NB4 (cell line): ENCODE measurements around the gene PLCH2.

Experiments
- DNase-seq: peaks from one replicate; pipeline ENCODE4 v3.0.0; 2010; ENCODE audit warnings: low read depth
- H3K4me3 ChIP-seq: one replicate; pipeline ENCODE4 v1.5.1; 2011; ENCODE audit warnings: mild to moderate bottlenecking, low read depth, low read length, moderate library complexity
- CTCF ChIP-seq: IDR thresholded peaks from one replicate; pipeline ENCODE4 v1.5.1; 2012; ENCODE audit warnings: low read depth, low read length
- MAX ChIP-seq: IDR thresholded peaks from 2 replicates; pipeline ENCODE4 v1.6.1; 2011; ENCODE audit warnings: low read depth, low read length
- MYC ChIP-seq: IDR thresholded peaks from 2 replicates; pipeline ENCODE4 v1.6.1; 2011; ENCODE audit warnings: low read depth, low read length
- POLR2A ChIP-seq: IDR thresholded peaks from 2 replicates; pipeline ENCODE4 v1.6.1; 2011; ENCODE audit warnings: mild to moderate bottlenecking; ENCODE audit not compliant: insufficient read length; ENCODE audit errors: extremely low read depth

Gene PLCH2

GRCh38 chr1:2477309-2477708, 1.2 kb downstream of the PLCH2 start:
- no peak for TF ChIP-seq MYC
- no peak for DNase-seq

GRCh38 chr1:2477791-2478499, 1.9 kb downstream of the PLCH2 start:
- no peak overlapping the region for H3K4me3 ChIP-seq
- DNase-seq: no peak
- TF ChIP-seq CTCF: no peak
- no peak for TF ChIP-seq POLR2A
- no peak for TF ChIP-seq MAX
- no peak for TF ChIP-seq MYC

More at GRCh38 chr1:2477309-2477708, 1.2 kb downstream of the PLCH2 start:
- no peak overlapping the region for H3K4me3 ChIP-seq

- TF ChIP-seq MYC: no peak
- no peak for TF ChIP-seq MAX
- TF ChIP-seq POLR2A: no peak
- TF ChIP-seq CTCF: no peak
- H3K4me3 ChIP-seq: no peak overlapping the region
- DNase-seq: no peak
Observed at GRCh38 chr1:2479186-2479585, 3.1 kb downstream of the PLCH2 start.

- DNase-seq: no peak
- H3K4me3 ChIP-seq: no peak overlapping the region
- TF ChIP-seq POLR2A (no peak), MYC (no peak), MAX (no peak), CTCF (no peak)
Observed at GRCh38 chr1:2479618-2480017, 3.5 kb downstream of the PLCH2 start.

- DNase-seq: no peak
- TF ChIP-seq MYC (no peak), POLR2A (no peak), CTCF (no peak), MAX (no peak)
- no peak overlapping the region for H3K4me3 ChIP-seq
Observed at GRCh38 chr1:2480236-2480985, 4.3 kb downstream of the PLCH2 start.

GRCh38 chr1:2480986-2481364, 4.9 kb downstream of the PLCH2 start:
- H3K4me3 ChIP-seq: no peak overlapping the region
- TF ChIP-seq MYC: no peak
- TF ChIP-seq CTCF: no peak
- TF ChIP-seq MAX: no peak
- TF ChIP-seq POLR2A: no peak
- DNase-seq: no peak
